ENCODE measurements around the gene ERF. TPM values are rescaled to one million over a fixed set of nuclear protein-coding genes. Genes with fewer than 3 reads are reported as not detected.

Gene ERF
- total RNA-seq, 1 donor from 2014 or later: 64.5 TPM

- Mint-ChIP-seq H3K4me1 (ENCODE audit: low read depth) (no peaks in the 10 kb centered on the region), H3K36me3 (ENCODE audit: low read depth) (peaks cover 15% of the 10 kb centered on the region), H3K9me3 (ENCODE audit: low read depth) (no peaks in the 10 kb centered on the region), H3K27me3 (ENCODE audit: low read depth) (no peaks in the 10 kb centered on the region), H3K27ac (ENCODE audit: unreplicated experiment) (no peak overlapping the region), H3K4me3 (ENCODE audit: unreplicated experiment) (no peak overlapping the region)
- TF ChIP-seq CTCF (IDR thresholded peaks at IDR 0.05): no peak
- peak; percentile 91 for DNase-seq (ENCODE audit: low spot score)
Observed at GRCh38 chr19:42292963-42293362, 38.0 kb upstream of the ERF start.

DNA sequence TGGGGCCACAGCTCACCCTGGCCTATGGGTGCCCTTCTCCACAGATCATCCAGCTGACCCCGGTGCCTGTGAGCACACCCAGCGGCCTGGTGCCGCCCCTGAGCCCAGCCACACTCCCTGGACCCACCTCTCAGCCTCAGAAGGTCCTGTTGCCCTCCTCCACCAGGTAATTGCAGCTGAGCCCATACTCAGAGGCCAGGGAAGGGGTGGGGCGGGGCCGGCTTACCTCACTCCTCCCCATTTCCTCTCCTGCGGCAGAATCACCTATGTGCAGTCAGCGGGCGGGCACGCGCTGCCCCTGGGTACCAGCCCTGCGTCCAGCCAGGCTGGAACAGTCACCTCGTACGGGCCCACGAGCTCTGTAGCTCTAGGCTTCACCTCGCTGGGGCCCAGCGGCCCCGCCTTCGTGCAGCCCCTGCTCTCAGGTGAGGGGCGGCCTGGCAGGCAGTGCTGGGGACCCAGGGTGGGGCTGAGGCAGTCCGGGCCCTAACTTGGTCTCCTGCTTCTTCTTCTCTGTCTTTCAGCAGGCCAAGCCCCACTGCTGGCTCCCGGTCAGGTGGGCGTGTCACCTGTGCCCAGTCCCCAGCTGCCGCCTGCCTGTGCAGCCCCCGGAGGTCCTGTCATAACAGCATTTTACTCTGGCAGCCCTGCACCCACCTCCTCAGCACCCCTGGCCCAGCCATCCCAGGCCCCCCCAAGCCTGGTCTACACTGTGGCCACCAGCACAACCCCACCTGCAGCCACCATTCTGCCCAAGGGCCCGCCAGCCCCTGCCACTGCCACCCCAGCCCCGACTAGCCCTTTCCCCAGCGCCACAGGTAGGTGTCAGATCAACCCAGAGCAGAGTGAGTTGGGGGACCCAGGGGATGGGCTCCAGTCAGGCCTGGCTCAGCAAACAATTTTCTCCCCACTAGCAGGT is 37.4 kb upstream of the ERF start:
- TF ChIP-seq CTCF (IDR thresholded peaks at IDR 0.05): no peak
- H3K4me3 Mint-ChIP-seq (ENCODE audit: unreplicated experiment): no peak overlapping the region
- no peaks in the 10 kb centered on the region for H3K9me3 Mint-ChIP-seq (ENCODE audit: low read depth)
- peaks cover 15% of the 10 kb centered on the region for H3K36me3 Mint-ChIP-seq (ENCODE audit: low read depth)
- H3K27me3 Mint-ChIP-seq (ENCODE audit: low read depth): no peaks in the 10 kb centered on the region
- H3K27ac Mint-ChIP-seq (ENCODE audit: unreplicated experiment): no peak overlapping the region
- H3K4me1 Mint-ChIP-seq (ENCODE audit: low read depth): no peaks in the 10 kb centered on the region
- no peak for DNase-seq (ENCODE audit: low spot score)

DNA sequence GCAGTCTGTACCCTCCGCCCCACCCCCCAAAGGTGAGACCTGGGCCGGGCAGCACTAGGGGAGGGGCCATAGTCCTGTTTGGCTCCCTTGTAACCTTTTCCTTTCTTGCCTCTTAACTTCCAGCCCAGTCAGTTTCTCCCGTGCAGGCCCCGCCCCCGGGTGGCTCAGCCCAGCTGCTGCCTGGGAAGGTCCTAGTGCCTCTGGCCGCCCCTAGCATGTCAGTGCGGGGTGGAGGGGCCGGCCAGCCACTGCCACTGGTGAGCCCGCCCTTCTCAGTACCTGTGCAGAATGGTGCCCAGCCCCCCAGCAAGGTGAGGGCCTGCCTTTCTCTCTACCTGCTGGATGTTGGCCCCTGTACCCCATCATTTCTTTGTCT is 36.5 kb upstream of the ERF start:
- Mint-ChIP-seq H3K36me3 (ENCODE audit: low read depth) (peaks cover 14% of the 10 kb centered on the region), H3K27me3 (ENCODE audit: low read depth) (no peaks in the 10 kb centered on the region), H3K9me3 (ENCODE audit: low read depth) (no peaks in the 10 kb centered on the region), H3K4me1 (ENCODE audit: low read depth) (peaks cover under 1% of the 10 kb centered on the region), H3K27ac (ENCODE audit: unreplicated experiment) (no peak overlapping the region), H3K4me3 (ENCODE audit: unreplicated experiment) (no peak overlapping the region)
- no peak for DNase-seq (ENCODE audit: low spot score)
- TF ChIP-seq CTCF (IDR thresholded peaks at IDR 0.05): no peak

GRCh38 chr19:42290523-42291434 is 35.9 kb upstream of the ERF start:
- no peak overlapping the region for H3K27ac Mint-ChIP-seq (ENCODE audit: unreplicated experiment)
- DNase-seq (ENCODE audit: low spot score): peak; percentile 88

More at GRCh38 chr19:42290523-42291434, 35.9 kb upstream of the ERF start:
- H3K9me3 Mint-ChIP-seq (ENCODE audit: low read depth): no peaks in the 10 kb centered on the region
- no peaks in the 10 kb centered on the region for H3K27me3 Mint-ChIP-seq (ENCODE audit: low read depth)
- peaks cover 7% of the 10 kb centered on the region for H3K4me1 Mint-ChIP-seq (ENCODE audit: low read depth)
- TF ChIP-seq CTCF (IDR thresholded peaks at IDR 0.05): peak; percentile 68
- no peak overlapping the region for H3K4me3 Mint-ChIP-seq (ENCODE audit: unreplicated experiment)
- peaks cover 17% of the 10 kb centered on the region for H3K36me3 Mint-ChIP-seq (ENCODE audit: low read depth)

Data from chondrocyte (in vitro differentiated cells).